Measurements from ENCODE around the gene SEC61G.

SEC61G gene

GRCh38 chr7:54769203-54769602, 10.2 kb upstream of the SEC61G start:
- DNase-seq (ENCODE audit: low read depth, low spot score): no peak

- no peak for DNase-seq (ENCODE audit: low read depth, low spot score)
These were observed 5.8 kb upstream of the SEC61G start for GRCh38 chr7:54764861-54765260.

- no peak for DNase-seq (ENCODE audit: low read depth, low spot score)
These were observed 1.3 kb downstream of the SEC61G start for GRCh38 chr7:54757711-54758110.

GRCh38 chr7:54749200-54749599, 9.8 kb downstream of the SEC61G start:
- DNase-seq (ENCODE audit: low read depth, low spot score): no peak

GRCh38 chr7:54747234-54747633, 11.8 kb downstream of the SEC61G start:
- no peak for DNase-seq (ENCODE audit: low read depth, low spot score)

DNA sequence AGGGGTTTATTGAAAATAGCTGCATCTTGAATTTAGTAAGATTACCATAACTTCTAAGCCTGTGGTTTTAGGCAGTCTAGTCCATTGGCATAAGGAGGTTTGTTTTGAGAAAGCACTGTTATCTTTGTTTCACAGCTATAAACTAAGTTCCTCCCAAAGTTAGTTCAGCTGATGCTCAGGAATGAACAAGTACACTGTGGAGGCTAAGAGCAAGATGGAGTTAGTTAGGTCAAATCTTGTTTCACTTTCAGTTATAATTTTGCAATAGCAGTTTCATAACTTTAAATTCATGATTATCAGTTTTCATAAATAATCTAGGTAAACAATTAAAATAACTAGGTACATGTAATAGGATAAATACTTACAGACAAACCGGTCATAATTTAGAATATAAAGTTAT, 15.4 kb downstream of the SEC61G start:
- DNase-seq (ENCODE audit: low read depth, low spot score): no peak

GRCh38 chr7:54738737-54739136, 20.3 kb downstream of the SEC61G start:
- DNase-seq (ENCODE audit: low read depth, low spot score): no peak

DNA sequence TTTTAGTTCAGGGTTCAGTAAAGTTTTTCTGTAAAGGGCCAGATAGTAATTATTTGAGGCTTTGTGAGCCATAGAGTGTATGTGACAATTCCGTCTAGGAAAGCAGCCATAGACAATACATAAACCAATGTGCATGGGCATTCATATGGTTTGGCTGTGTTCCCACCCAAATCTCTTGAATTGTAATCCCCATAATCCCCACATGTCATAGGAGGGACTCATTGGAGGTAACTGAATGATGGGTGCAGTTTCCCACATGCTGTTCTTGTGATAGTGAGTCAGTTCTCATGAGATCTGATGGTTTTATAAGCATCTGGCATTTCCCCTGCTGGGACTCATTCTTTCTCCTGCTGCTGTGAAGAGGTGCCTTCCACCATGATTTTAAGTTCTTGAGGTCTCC, 29.9 kb downstream of the SEC61G start:
- no peak for DNase-seq (ENCODE audit: low read depth, low spot score)

- DNase-seq (ENCODE audit: low read depth, low spot score): no peak
These were observed 30.6 kb downstream of the SEC61G start for GRCh38 chr7:54728411-54728810.

DNA sequence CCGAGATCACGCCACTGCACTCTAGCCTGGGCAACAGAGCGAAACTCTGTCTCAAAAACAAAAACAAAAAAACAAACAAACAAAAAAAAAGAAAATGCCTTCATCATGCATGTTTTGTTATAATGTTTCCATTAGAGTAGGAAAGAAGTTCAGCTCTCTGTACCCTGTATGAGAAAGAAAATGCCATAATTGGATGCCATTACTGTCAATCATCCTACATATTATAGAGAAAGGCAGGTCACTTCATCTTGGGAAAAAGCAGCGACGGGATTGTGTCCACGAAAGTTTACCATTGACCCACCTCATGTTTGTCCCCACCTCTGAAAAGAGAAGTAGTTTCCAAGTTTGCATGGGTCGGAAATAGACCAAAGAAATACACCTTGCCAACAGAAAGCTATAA, 33.8 kb downstream of the SEC61G start:
- no peak for DNase-seq (ENCODE audit: low read depth, low spot score)

- no peak for DNase-seq (ENCODE audit: low read depth, low spot score)
These were observed 36.5 kb downstream of the SEC61G start for GRCh38 chr7:54722502-54722901.

DNA sequence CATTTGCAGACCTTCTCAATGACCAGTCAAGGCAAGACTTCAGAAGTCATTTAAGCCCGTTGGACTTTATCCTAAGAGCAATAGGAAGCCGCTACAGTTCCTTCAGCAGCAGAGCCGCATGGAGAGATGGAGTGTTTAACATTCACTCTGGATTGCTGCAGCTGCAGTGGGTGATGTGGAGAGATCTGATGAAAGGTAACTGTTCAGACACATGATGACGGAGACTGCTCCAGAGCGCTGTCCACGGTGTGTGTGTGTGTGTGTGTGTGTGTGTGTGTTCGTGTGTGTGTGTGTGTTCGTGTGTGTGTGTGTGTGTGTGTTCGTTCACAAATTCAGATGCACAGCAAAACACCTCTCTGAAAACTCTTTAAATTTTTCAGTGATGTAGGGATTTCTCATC, 37.0 kb downstream of the SEC61G start:
- DNase-seq (ENCODE audit: low read depth, low spot score): no peak

GRCh38 chr7:54719974-54720373, 39.0 kb downstream of the SEC61G start:
- DNase-seq (ENCODE audit: low read depth, low spot score): no peak

DNA sequence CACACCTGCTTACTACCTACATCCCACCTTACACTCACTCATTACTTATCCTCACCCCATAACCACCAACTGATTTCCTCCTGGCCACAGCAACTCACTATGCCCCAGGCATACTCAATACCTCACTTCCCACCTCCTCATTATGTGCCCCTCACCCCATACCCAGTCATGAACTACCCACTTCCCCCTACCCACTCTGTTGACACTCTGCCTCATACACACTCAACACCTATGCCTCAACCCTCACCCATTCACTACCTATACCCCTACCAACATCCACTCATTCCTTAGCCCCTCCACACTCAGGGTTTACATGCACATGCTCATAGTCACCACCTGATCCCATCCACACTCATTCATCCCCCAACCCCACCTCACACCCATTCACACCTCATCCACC, 39.6 kb downstream of the SEC61G start:
- no peak for DNase-seq (ENCODE audit: low read depth, low spot score)

DNA sequence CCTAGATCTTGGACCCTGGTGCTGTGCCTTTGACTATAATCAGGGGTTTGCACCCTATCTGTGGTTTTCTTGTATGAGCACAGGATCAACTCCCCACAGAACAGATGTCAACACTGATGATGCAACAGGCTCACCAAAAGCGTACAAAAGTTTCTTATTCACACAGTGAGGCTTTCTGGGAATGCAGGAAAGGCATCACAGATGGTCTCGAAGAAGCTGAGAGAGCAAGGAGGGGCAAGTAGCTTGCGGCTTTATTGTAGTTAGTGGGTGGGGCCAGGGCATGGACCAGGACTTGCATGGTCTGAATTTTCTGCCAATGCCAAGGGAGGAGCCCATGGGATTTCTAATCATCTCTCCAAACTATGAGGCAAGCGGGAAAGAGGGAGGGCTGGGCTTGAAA, 46.2 kb downstream of the SEC61G start:
- no peak for DNase-seq (ENCODE audit: low read depth, low spot score)

GRCh38 chr7:54711900-54712595, 47.0 kb downstream of the SEC61G start:
- no peak for DNase-seq (ENCODE audit: low read depth, low spot score)

GRCh38 chr7:54709283-54709682, 49.7 kb downstream of the SEC61G start:
- DNase-seq (ENCODE audit: low read depth, low spot score): no peak

- no peak for DNase-seq (ENCODE audit: low read depth, low spot score)
These were observed 53.6 kb downstream of the SEC61G start for GRCh38 chr7:54705436-54705835.

DNA sequence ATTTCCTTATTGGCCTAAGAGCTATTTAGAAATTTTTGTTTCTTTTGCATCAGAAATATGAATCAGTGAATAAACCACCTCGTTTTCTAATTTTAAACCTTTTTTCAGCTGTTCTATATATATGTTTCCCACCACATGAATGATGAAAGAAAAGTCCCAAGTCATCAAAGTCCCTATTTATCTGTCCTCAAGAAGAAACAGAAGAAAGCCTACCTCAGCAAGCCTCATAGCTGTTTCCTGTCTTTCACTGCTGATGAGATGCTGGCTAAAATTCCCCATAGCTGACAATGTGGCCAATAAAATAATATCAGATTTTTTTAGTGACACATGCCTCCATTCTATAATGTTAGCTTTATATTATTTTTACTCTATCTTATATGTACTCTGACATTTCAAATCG, 54.2 kb downstream of the SEC61G start:
- no peak for DNase-seq (ENCODE audit: low read depth, low spot score)
